IMR-90 (cell line): ENCODE results near the gene AP1S2.
A peak's percentile ranks its signal among the peaks of the same experiment; 100 is the strongest.

Source experiments
- MAZ ChIP-seq: IDR thresholded peaks from 2 replicates; pipeline ENCODE4 v1.6.1; 2012; ENCODE audit warnings: low read depth, mild to moderate bottlenecking, low read length, improper control_type of control experiment, moderate library complexity, borderline replicate concordance
- POLR2A ChIP-seq: IDR thresholded peaks from 2 replicates; pipeline ENCODE4 v1.6.1; 2012; ENCODE audit warnings: mild to moderate bottlenecking, low read depth, low read length
- TF ChIP-seq, protein P1 (sequence below): conservative IDR thresholded peaks from 2 replicates; pipeline ENCODE4 v1.5.1; 2012; ENCODE audit warnings: mild to moderate bottlenecking, low read depth, low read length, improper control_type of control experiment

DNA sequence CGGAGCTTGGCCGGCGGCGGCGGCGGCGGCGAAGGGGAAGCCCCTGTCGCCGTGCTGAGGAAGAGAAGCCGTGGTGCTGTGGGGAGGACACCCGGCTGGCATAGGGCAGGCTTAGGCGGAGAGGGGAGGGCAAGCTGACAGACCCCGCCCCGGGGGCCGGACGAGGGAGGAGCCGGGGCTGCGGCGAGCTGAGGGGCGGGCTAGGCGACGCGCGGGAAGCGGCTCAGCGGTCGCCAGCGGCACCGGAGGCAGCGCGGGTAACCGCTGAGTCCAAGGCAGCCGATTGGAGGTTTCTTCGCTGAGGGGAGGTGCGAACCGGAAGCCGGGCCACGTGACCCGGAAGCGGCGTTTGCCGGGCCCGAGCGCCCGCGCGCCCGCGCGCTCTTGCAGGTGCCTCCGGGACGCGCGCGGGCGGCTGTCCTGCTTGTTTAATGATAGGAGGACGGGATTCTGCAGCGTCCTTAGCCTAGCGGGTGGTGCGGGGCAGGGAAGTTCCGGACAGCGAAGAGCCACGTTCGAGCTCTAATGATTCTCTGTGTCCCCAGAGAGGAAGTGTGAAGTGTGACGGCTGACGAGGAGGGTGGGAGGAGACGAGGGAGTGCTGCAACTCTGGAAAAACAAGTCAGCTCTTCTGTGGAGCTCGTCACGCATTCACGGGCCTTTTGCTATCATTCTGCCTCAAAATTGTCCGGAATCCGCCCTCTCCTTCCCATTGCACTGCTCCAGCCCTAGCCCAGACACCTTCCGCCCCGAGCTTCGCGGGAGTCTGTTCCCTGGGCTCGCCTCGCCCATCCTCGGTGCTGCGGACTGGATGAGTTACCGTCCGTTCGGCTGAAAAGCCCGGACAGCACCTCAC is at the start of gene AP1S2:
- no peak for TF ChIP-seq POLR2A
- TF ChIP-seq, protein P1, sequence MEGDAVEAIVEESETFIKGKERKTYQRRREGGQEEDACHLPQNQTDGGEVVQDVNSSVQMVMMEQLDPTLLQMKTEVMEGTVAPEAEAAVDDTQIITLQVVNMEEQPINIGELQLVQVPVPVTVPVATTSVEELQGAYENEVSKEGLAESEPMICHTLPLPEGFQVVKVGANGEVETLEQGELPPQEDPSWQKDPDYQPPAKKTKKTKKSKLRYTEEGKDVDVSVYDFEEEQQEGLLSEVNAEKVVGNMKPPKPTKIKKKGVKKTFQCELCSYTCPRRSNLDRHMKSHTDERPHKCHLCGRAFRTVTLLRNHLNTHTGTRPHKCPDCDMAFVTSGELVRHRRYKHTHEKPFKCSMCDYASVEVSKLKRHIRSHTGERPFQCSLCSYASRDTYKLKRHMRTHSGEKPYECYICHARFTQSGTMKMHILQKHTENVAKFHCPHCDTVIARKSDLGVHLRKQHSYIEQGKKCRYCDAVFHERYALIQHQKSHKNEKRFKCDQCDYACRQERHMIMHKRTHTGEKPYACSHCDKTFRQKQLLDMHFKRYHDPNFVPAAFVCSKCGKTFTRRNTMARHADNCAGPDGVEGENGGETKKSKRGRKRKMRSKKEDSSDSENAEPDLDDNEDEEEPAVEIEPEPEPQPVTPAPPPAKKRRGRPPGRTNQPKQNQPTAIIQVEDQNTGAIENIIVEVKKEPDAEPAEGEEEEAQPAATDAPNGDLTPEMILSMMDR = no peak
- peak; percentile 88; the same call in 1 of the 2 replicates for TF ChIP-seq MAZ
